Daoy (cell line): ENCODE data around the gene TBX20. TPM values are rescaled to one million over a fixed set of nuclear protein-coding genes. Genes with fewer than 3 reads are reported as not detected.
"Not testable (repeated sequence)": the region's sequence is repeated elsewhere in the genome, so short reads cannot be mapped to it uniquely, and the experiment has no call there.

ENCODE experiments used
- DNase-seq: peaks from one replicate; pipeline ENCODE4 v3.0.0-alpha.2; 2015; ENCODE audit warnings: low read depth
- total RNA-seq: library from RNA; depleted of rRNA; stranded (reverse); fragments of >200 nt; shearing (Covaris generic); gene quantifications from 2 replicates; pipeline ENCODE4 v1.2.3, GENCODE V29; 2014

Gene TBX20
- total RNA-seq, 1 experiment from 2014 or later = 1.9 TPM

- no peak for DNase-seq
Measured at GRCh38 chr7:35255443-35256255, 1.7 kb upstream of the TBX20 start.

GRCh38 chr7:35254496-35255442 lies 869 bp upstream of the TBX20 start:
- no peak for DNase-seq

GRCh38 chr7:35253460-35253709 lies 515 bp downstream of the TBX20 start:
- DNase-seq = no peak

- DNase-seq = no peak
Measured at GRCh38 chr7:35252612-35253459, 1.1 kb downstream of the TBX20 start.

GRCh38 chr7:35251606-35252310 lies 2.1 kb downstream of the TBX20 start:
- DNase-seq = no peak

- DNase-seq = no peak
Measured at GRCh38 chr7:35250941-35251340, 3.0 kb downstream of the TBX20 start.

GRCh38 chr7:35250452-35250851 lies 3.4 kb downstream of the TBX20 start:
- no peak for DNase-seq

- DNase-seq = peak; percentile 74
Measured at GRCh38 chr7:35249537-35249907, 4.4 kb downstream of the TBX20 start.

GRCh38 chr7:35248576-35249536 lies 5.0 kb downstream of the TBX20 start:
- DNase-seq = peak; percentile 55

- no peak for DNase-seq
Measured at GRCh38 chr7:35246819-35247218, 7.1 kb downstream of the TBX20 start.

- DNase-seq = no peak
Measured at GRCh38 chr7:35241884-35242283, 12.0 kb downstream of the TBX20 start.

- no peak for DNase-seq
Measured at GRCh38 chr7:35241436-35241835, 12.5 kb downstream of the TBX20 start.

- DNase-seq = not testable (repeated sequence)
Measured at GRCh38 chr7:35241008-35241407, 12.9 kb downstream of the TBX20 start.

GRCh38 chr7:35238456-35238855 lies 15.4 kb downstream of the TBX20 start:
- not testable (repeated sequence) for DNase-seq

- no peak for DNase-seq
Measured at GRCh38 chr7:35232994-35233393, 20.9 kb downstream of the TBX20 start.

- not testable (repeated sequence) for DNase-seq
Measured at GRCh38 chr7:35231221-35231620, 22.7 kb downstream of the TBX20 start.

- DNase-seq = not testable (repeated sequence)
Measured at GRCh38 chr7:35229116-35229780, 24.7 kb downstream of the TBX20 start.

GRCh38 chr7:35228496-35229051 lies 25.3 kb downstream of the TBX20 start:
- not testable (repeated sequence) for DNase-seq

- DNase-seq = not testable (repeated sequence)
Measured at GRCh38 chr7:35227438-35227837, 26.5 kb downstream of the TBX20 start.
